HG03342 (cell line): ENCODE data around the gene SAMD5.

ENCODE experiments used
- ATAC-seq: cut with Tn5 transposase; IDR thresholded peaks from one replicate; pipeline ENCODE4 v1.9.1; 2021; ENCODE audit warnings: mild to moderate bottlenecking, moderate library complexity; ENCODE audit not compliant: unreplicated experiment

Gene SAMD5

GRCh38 chr6:147508042-147508865 is at the start of gene SAMD5:
SAMD5 (plus strand) TSS chr6:147508690; CDS start chr6:147508929, 239 bp downstream.
- ATAC-seq = peak; percentile 37

- no peak for ATAC-seq
Measured at GRCh38 chr6:147459780-147460179, 48.7 kb upstream of the SAMD5 start.

GRCh38 chr6:147463651-147464050 is 44.8 kb upstream of the SAMD5 start:
- no peak for ATAC-seq

- ATAC-seq = no peak
Measured at GRCh38 chr6:147467428-147467827, 41.1 kb upstream of the SAMD5 start.

- no peak for ATAC-seq
Measured at GRCh38 chr6:147467886-147468285, 40.6 kb upstream of the SAMD5 start.

- ATAC-seq = no peak
Measured at GRCh38 chr6:147468634-147469033, 39.9 kb upstream of the SAMD5 start.

- ATAC-seq = no peak
Measured at GRCh38 chr6:147479857-147480256, 28.6 kb upstream of the SAMD5 start.

- peak; percentile 78 for ATAC-seq
Measured at GRCh38 chr6:147486683-147487082, 21.8 kb upstream of the SAMD5 start.

GRCh38 chr6:147497472-147497871 is 11.0 kb upstream of the SAMD5 start:
- no peak for ATAC-seq

- no peak for ATAC-seq
Measured at GRCh38 chr6:147503587-147503986, 4.9 kb upstream of the SAMD5 start.

GRCh38 chr6:147504848-147505247 is 3.6 kb upstream of the SAMD5 start:
- ATAC-seq = no peak

GRCh38 chr6:147506704-147507114 is 1.8 kb upstream of the SAMD5 start:
- ATAC-seq = peak; percentile 41

- ATAC-seq = no peak
Measured at GRCh38 chr6:147507162-147508041, 1.1 kb upstream of the SAMD5 start.

GRCh38 chr6:147508866-147509608 is 547 bp downstream of the SAMD5 start:
- no peak for ATAC-seq

- ATAC-seq = peak; percentile 39
Measured at GRCh38 chr6:147509891-147510290, 1.4 kb downstream of the SAMD5 start.

- no peak for ATAC-seq
Measured at GRCh38 chr6:147510929-147511590, 2.6 kb downstream of the SAMD5 start.

- no peak for ATAC-seq
Measured at GRCh38 chr6:147514831-147515230, 6.3 kb downstream of the SAMD5 start.

- ATAC-seq = no peak
Measured at GRCh38 chr6:147515327-147515726, 6.8 kb downstream of the SAMD5 start.

- no peak for ATAC-seq
Measured at GRCh38 chr6:147522597-147522996, 14.1 kb downstream of the SAMD5 start.

- ATAC-seq = no peak
Measured at GRCh38 chr6:147525519-147526209, 17.2 kb downstream of the SAMD5 start.
